Stimulated activated CD8-positive, alpha-beta memory T cell treated with anti-CD3 and anti-CD28 coated beads, Interleukin-12 subunit alpha, Interleukin-12 subunit beta, amount 100 ng/mL, for 24 hours (primary cell): ENCODE data around the gene SLC25A18.
"Not testable (repeated sequence)": the region's sequence is repeated elsewhere in the genome, so short reads cannot be mapped to it uniquely, and the experiment has no call there.

Source experiments
- DNase-seq: peaks from one replicate; pipeline ENCODE4 v3.0.0-alpha.2; 2020; ENCODE audit errors: extremely low read depth

SLC25A18 gene, protein sequence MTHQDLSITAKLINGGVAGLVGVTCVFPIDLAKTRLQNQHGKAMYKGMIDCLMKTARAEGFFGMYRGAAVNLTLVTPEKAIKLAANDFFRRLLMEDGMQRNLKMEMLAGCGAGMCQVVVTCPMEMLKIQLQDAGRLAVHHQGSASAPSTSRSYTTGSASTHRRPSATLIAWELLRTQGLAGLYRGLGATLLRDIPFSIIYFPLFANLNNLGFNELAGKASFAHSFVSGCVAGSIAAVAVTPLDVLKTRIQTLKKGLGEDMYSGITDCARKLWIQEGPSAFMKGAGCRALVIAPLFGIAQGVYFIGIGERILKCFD

DNA sequence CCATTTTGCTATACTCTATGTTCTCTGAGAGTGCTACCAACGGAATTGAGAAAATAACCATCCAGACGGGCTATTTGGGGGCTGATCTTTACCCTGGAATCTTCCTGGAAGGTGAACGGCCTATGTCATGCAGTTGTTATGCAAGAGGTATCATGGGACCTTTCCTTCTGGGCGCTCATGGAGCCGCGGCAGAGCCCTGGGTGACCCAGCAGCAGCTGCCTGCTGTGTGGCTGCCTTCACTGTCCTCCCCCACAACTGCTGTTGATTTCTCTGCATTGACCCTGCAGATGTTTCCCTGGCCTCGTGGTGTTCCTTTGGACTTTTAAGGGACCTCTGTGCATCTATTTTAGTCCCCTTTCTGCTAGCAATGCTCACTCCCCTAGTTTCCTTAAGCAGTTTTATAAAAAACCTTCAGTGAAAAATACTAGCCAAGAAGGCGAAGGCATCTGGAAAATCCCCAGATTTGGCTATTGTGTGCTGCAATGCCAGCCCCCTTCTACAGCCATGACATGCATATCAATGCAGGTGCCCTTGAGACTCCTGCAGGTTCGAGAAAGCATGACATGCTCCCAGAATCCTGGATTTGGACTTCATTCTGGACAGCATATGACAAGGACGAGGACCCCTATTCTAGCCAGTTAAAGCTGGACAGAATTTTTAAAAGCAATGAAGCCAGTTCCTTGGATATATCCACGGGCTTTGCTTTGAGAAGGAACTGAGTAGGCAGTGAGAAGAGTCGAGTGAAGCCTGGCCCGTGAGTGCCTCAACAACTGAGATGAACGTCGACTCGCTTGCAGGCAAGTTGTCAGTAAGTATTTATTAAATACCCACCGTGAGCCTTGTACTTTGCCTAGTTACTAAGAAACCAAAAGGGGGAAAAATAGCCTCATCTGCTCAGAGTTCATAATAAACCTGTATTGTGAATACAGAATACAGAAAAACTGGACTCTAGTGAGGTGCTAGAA lies at the start of gene SLC25A18:
Gene SLC25A18, plus strand, starts transcription at position 593 of the 965 bp plus-strand sequence. CDS start 16,447 bp downstream, outside the sequence.
- no peak for DNase-seq

DNA sequence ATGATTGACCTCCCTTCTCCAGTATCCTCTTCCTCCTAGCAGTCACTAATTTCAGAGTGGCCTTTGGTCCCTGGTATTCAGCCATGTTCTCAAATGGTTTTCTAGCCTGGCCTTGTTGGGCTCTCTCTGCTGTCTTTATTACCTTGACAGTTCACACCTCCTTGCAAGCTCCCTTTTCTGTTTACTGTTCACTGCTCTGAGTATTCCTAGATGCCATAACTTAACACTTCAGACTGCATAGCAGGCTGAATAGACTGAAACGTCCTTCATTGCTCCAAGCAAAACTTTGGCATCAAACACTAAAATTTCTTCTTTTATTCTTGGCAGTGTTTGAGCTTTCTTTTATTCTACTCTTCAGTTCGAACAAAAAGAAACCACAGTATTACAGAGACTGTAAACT lies 49.7 kb upstream of the SLC25A18 start:
- DNase-seq = no peak

DNA sequence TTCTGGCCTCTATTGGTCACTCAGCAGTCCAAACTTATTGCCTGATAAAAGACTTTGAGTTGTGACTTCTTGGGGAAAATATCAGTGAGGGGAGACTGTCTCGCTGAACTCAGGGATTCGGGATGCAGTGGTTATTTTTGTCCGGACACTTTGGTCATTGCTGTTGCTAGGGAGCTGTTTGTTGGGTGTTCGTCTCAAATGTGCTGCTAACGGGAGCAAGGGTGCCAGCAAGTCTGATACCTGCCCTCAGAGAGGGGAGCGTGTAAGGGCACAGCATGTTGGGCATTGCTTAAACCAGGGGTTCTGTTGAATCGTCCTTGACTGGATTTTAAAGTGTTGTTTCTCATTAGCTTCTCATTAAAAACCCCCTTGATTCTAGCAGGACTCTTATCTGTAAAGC lies 49.2 kb upstream of the SLC25A18 start:
- no peak for DNase-seq

DNA sequence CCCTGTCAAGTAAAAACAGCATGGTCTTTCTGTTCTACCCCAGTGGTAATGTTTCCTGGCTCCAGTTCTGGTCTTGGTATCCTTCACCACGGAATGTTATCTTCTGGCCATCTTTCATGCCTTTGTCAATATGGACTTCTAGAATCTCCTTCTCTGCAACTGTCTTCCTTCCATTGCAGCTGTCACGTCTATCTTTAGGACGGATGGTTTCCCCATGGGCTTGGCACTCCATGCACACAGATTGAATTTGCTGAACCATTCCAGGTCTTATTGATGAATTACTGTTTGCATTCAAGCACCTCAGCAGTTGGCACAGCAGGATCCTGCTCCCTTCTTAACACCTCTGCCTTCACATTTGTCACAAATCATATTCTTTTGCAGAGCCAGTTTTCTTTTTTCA lies 44.9 kb upstream of the SLC25A18 start:
- DNase-seq = no peak

DNA sequence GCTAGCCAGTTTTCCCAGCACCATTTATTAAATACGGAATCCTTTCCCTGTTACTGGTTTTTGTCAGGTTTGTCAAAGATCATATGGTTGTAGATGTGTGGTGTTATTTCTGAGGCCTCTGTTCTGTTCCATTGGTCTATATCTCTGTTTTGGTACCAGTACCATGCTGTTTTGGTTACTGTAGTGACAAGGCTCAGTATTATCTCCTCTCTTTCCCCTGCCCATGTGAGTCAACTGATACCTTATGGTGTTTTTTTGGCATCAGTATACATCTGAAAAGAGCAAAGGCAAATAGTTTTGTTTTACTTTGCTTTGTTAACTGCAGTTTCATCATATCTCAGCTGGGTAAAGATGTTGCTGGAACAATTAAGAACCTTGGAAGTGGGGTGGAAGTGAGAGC lies 41.3 kb upstream of the SLC25A18 start:
- DNase-seq = not testable (repeated sequence)

DNA sequence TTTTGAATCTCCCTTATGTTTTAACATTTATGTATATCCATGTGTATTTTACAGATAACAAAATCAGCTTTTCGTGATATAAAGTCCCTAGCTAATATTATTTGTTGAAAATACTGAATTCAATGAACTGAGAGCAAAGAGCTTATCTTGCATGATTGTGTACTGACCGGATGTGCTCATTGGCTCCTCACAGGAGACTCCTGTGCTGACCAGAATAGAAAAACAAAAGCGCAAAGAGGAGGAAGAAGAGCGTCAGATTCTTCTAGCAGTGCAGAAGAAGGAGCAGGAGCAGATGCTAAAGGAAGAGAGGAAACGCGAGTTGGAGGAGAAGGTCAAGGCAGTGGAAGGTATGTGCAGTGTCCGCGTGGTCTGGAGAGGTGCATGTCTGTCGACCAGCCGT lies 39.4 kb upstream of the SLC25A18 start:
- DNase-seq = no peak

DNA sequence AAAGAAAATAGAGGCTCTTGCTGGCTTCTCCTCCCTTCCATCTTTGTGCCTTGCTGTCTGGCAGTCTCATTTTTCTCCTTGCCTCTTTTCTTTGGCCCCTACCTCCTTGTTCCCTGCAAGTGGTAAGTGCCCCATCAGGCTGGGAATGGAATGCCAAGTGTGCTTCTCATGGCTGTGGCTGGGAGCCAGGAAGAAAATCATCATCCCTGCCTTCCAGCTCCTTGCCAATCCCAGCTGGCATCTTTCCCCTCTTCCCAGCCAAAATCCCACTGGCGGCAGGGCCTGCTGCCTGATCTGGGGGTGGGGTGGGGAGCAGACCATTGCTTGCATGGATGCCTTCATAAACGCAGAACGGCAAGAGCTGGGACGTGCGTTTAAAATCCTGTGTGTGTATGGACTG lies 27.0 kb upstream of the SLC25A18 start:
- DNase-seq = no peak

DNA sequence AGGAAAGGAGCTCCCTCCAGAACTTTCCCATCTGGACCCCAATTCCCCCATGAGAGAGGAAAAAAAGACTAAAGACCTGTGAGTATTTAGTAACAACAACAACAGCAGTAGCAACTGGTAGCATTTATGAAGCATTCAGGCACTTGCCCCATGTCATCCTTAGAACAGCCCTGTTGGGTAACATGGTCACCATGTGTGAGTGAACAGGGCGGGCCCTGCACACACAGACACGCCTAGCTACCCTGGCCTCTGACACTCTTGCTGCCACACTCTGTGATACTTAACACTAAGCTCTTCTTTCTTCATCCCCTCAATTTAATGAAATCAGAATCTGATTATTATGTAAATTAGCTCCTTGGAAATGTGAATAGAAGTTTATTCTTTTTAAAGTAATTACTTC lies 26.1 kb upstream of the SLC25A18 start:
- DNase-seq = no peak

DNA sequence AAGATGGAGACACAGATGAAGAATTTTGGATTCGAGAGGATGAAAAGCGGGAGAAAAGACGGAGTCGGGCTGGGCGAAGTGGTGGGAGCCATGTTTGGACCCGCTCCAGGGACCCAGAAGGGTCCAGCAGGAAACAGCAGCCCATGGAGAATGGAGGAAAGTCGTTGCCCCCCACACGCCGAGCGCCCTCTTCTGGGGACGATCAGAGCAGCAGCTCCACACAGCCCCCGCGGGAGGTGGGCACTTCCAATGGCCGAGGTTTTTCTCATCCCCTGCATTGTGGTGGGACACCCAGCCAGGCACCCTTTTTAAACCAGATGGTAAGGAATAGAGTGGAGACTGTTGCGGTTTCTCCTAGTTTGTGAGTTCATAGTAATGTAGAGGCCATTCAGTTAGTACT lies 22.8 kb upstream of the SLC25A18 start:
- DNase-seq = no peak

DNA sequence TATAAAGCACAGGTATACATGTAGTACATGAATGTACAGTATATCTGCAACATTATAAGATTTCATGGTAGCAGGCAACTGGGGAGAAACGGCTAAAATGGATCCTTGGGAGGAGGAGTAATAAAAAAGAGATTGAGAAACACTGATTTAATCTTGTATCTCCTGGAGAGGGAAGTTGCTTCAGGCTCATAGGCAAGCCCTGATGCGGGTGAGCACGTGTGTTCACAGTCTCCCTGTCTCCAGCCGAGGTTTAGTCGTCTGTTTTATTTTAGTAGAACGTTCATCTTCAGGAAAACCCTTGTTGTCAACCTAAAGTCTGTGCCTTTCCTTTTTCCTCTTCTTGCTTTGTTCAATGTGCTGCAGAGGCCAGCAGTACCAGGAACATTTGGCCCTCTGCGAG lies 21.8 kb upstream of the SLC25A18 start:
- no peak for DNase-seq

DNA sequence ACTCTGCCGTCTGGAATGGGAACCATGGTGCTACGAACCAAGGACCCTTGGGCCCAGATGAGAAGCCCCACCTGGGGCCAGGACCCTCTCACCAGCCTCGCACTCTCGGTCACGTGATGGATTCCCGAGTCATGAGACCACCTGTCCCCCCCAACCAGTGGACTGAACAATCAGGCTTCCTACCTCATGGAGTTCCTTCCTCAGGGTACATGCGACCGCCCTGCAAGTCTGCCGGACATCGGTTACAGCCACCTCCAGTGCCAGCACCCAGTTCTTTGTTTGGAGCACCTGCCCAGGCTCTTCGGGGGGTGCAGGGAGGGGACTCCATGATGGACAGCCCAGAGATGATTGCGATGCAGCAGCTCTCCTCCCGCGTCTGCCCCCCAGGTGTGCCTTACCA lies 20.8 kb upstream of the SLC25A18 start:
- no peak for DNase-seq

DNA sequence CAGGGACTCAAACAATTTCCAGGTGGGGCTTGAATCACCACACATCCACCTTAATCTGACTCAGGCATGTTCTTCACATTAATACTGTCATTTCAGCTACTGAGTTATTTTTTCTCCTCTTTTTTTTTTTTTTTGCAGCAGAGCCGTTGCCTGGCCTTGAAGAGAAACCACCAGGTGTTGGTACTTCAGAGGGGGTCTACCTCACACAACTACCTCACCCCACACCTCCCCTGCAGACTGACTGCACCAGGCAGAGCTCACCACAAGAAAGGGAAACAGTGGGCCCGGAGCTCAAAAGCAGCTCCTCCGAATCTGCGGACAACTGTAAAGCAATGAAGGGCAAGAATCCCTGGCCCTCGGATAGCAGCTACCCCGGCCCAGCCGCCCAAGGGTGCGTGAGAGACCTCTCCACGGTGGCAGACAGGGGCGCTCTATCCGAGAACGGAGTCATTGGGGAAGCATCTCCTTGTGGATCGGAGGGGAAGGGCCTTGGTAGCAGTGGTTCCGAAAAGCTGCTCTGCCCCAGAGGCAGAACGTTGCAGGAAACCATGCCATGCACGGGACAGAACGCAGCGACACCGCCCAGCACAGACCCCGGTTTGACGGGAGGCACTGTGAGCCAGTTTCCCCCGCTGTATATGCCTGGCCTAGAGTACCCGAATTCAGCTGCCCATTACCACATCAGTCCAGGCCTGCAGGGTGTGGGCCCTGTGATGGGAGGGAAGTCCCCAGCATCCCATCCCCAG lies 15.1 kb upstream of the SLC25A18 start:
- DNase-seq = no peak

DNA sequence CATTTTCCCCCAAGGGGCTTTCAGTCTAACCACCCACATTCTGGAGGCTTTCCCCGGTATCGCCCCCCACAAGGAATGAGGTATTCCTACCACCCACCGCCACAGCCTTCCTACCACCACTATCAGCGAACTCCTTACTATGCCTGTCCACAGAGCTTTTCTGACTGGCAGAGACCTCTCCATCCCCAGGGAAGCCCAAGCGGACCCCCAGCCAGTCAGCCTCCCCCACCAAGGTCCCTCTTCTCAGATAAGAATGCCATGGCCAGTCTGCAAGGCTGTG lies 14.6 kb upstream of the SLC25A18 start:
- no peak for DNase-seq

DNA sequence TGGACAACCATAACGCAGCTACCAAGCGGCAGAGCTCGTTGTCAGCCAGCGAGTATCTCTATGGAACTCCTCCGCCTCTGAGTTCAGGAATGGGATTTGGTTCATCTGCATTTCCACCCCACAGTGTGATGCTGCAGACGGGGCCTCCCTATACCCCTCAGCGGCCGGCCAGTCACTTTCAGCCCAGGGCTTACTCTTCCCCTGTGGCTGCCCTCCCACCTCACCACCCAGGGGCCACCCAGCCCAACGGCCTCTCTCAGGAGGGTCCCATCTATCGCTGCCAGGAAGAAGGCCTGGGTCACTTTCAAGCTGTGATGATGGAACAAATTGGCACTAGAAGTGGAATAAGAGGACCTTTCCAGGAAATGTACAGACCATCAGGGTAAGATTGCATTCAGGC lies 14.1 kb upstream of the SLC25A18 start:
- DNase-seq = no peak

DNA sequence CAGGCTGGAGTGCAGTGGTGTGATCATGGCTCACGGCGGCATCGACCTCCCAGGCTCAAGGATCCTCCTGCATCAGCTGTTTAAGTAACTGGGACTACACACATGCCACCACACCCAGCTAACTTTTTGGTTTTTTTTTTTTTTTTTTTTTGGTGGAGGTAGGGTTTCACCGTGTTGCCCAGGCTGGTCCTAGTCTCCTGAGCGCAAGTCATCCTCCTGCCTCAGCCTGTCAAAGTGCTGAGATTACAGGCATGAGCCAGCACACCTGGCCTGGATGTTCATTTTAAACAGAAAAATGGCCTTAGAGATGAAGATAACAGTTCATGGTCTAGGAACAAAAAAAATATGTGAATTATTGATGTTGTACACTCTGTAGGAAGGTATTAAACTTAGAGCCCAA lies 13.6 kb upstream of the SLC25A18 start:
- DNase-seq = no peak

DNA sequence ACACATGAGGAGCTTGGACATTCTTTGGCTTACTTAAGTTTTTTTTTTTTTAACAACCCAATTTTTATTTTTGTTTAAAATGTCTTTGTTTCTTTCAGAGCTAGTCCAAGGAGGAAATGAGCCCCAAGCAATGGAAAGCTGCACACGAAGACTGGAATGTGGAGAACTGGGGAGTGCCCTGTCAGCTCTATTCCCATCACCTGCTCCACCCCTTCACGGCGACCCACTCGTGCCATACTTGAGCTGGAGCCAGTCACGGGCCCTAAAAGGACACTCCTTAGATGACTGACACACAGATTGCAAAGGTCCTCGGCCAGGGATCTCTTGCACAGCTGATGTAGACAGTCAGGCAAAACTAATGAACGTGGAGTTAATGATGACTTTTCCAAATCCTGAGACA lies 10.6 kb upstream of the SLC25A18 start:
- no peak for DNase-seq

DNA sequence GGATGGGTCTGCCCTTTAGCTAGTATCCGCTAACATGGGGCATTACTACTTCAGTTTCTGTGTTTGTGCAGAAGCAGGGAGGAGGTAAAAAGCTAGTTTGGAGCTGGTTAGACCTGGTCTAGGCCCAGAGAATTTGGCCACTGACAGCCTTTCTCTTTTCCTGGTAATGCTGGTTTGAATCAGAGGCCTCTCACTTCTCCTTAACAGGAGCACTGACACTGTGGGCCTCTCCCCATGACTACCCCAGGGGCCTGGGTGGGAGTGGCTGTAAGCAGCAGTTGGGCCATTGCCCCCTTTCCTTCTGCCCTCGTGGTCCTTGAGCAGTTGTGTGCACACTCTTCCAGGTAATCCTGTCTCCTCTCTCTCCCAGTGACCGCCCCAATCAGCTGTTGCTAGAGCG lies 8.5 kb upstream of the SLC25A18 start:
- no peak for DNase-seq

DNA sequence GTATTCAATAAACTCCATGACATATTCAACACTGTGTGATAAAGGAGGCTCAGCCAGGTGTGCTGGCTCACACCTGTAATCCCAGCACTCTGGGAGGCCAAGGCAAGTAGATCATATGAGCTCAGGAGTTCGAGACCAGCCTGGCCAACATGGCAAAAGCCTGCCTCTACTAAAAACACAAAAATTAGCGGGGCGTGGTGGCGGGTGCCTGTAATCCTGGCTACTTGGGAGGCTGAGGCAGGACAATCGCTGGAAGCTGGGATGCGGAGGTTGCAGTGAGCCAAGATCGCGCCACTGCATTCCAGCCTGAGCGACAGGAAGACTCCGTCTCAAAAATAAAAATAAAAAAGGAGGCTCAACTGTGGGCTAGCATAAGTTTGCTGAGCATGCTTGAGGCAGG lies 4.1 kb upstream of the SLC25A18 start:
- DNase-seq = no peak

DNA sequence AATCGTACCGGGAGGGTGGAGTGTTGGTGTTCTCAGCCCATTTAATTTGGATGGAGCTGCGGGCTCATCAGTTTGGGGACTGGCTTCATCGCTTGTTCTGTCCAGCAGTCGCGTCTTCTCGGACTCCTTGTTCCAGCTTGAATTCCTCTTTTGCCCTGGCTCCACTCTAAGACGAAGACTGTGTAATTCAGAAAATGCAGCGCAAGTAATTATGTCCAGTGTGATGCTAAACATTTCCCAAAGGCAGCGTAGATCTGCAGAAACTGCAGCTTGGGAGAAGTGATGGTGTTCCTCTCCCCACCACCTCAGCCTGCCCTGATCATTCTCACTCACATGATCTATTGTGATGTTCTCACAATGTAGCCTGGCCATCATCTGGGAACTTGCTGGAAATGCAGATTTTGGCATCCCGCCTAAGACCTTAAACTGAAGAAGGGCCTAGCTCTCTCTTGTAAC lies 666 bp downstream of the SLC25A18 start:
- DNase-seq = no peak

DNA sequence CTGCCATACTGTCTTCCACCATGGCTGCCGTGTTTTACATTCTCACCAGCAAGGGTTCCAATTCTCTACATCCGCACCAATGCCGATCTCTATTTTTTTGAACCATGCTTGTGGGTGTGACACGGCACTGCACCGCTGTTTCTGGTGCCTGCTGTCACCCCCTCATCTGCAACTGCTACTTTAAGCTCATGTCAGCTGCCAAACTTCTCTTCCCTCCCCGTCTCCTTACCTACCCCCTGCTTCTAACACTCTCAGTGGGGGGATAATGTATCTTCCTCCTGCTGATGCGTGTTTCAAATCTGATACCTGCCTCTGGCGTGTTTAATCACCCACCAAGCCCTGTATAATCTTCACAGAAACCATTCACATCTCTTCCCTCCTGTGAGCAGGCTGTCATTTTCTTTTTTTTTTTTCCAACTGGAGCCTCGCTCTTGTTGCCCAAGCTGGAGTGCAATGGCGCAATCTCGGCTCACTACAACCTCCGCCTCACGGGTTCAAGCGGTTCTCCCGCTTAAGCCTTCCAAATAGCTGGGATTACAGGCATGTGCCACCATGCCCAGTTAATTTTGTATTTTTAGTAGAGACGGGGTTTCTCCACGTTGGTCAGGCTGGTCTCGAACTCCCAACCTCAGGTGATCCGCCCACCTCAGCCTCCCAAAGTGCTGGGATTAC lies 2.9 kb downstream of the SLC25A18 start:
- DNase-seq = not testable (repeated sequence)

DNA sequence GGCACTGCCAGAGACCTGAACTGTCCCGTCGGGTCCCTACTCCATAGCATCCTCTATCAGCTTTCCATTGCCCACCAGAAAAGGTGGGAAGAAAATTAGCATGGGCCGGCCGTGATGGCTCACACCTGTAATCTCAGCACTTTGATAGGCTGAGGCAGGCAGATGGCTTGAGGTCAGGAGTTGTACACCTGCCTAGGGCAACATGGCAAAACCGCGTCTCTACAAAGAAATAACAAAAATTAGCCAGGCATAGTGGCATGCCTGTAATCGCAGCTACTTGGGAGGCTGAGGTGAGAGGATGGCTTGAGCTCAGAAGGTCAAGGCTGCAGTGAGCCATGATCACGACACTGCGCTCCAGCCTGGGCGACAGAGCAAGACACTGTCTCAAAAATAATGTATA lies 3.5 kb downstream of the SLC25A18 start:
- DNase-seq = no peak

DNA sequence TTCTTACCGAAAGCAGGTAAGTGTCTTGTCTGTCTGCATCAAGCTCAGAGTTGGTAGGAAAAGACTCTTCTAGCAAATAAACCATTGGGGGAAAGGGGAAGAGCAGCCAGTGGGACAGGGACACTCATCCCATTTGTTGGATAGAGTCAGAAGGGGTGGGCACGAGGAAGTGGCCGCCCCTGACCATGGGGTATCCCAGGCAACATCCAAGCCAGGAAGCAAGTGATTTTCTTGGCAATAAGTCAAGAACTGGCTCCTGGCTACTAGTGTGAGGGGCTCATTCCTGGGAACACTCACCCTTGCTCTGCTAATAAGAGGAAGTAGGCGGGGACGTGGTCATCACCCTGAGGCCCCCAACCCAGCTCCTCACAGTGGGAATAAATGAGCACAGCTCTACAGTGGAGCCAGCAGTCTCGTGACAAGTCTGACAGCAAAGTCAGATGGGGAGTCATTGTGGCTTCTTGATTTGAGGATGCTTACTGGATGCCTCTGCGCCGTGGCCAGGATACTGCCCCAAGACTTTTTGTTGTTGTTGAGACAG lies 6.7 kb downstream of the SLC25A18 start:
- DNase-seq = no peak
